ENCODE measurements around the gene FBLN1. TPM values are rescaled to one million over a fixed set of nuclear protein-coding genes. Genes with fewer than 3 reads are reported as not detected.
A peak's percentile ranks its signal among the peaks of the same experiment; 100 is the strongest.

FBLN1 gene
- total and polyA plus RNA-seq, 2 of the 13 experiments (the other 11 are each of a cell fraction or from before 2014, with no cell fraction given): 37.3 to 103 TPM

GRCh38 chr22:45483918-45484499, 18.7 kb upstream of the FBLN1 start (continued):
- TF ChIP-seq PRDM10 (CRISPR knock-in tag; IDR thresholded peaks at IDR 0.05; ENCODE audit: low read depth) (0 out of 2 replicates have a peak, but pooled peaks have one; percentile 61), ETV5 (CRISPR knock-in tag; IDR thresholded peaks at IDR 0.05; ENCODE audit: borderline replicate concordance) (peak; percentile 27; the same call in 1 of the 2 replicates), HNRNPL (IDR thresholded peaks at IDR 0.05; ENCODE audit: low read depth, low read length) (no peak), NFYB (CRISPR knock-in tag; IDR thresholded peaks at IDR 0.05) (peak; percentile 51), KLF16 (CRISPR knock-in tag; IDR thresholded peaks at IDR 0.05) (0 out of 4 replicates have a peak, but pooled peaks of 1 of the 2 experiments have one; percentile 28), AGO2 (optimal IDR thresholded peaks at IDR 0.05; ENCODE audit: low read depth, low read length) (no peak), NAIF1 (CRISPR knock-in tag; IDR thresholded peaks at IDR 0.05; ENCODE audit: borderline replicate concordance) (peak; percentile 19; the same call in 1 of the 2 replicates), MEF2D (CRISPR knock-in tag; IDR thresholded peaks at IDR 0.05) (peak; percentile 62; the same call in 1 of the 2 replicates), ZNF850 (CRISPR knock-in tag; conservative IDR thresholded peaks at IDR 0.05) (no peak), ZMYM2 (CRISPR knock-in tag; IDR thresholded peaks at IDR 0.05) (peak; percentile 70; the same call in 1 of the 2 replicates), ESRRA (CRISPR knock-in tag; IDR thresholded peaks at IDR 0.05; ENCODE audit: low read depth) (peak; percentile 82), ZNF34 (CRISPR knock-in tag; IDR thresholded peaks at IDR 0.05; ENCODE audit: borderline replicate concordance) (no peak), SYNCRIP (IDR thresholded peaks at IDR 0.05; ENCODE audit: insufficient read depth, low read depth, low read length) (no peak), ZNF282 (IDR thresholded peaks at IDR 0.05; ENCODE audit: partially characterized antibody) (no peak), ZFAT (CRISPR knock-in tag; conservative IDR thresholded peaks at IDR 0.05) (no peak), MIXL1 (CRISPR knock-in tag; IDR thresholded peaks at IDR 0.05) (0 out of 2 replicates have a peak, but pooled peaks have one; percentile 16)
- TF ChIP-seq, protein P1, sequence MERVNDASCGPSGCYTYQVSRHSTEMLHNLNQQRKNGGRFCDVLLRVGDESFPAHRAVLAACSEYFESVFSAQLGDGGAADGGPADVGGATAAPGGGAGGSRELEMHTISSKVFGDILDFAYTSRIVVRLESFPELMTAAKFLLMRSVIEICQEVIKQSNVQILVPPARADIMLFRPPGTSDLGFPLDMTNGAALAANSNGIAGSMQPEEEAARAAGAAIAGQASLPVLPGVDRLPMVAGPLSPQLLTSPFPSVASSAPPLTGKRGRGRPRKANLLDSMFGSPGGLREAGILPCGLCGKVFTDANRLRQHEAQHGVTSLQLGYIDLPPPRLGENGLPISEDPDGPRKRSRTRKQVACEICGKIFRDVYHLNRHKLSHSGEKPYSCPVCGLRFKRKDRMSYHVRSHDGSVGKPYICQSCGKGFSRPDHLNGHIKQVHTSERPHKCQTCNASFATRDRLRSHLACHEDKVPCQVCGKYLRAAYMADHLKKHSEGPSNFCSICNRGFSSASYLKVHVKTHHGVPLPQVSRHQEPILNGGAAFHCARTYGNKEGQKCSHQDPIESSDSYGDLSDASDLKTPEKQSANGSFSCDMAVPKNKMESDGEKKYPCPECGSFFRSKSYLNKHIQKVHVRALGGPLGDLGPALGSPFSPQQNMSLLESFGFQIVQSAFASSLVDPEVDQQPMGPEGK (CRISPR knock-in tag; IDR thresholded peaks at IDR 0.05): peak; percentile 73
- TF ChIP-seq, protein P2, sequence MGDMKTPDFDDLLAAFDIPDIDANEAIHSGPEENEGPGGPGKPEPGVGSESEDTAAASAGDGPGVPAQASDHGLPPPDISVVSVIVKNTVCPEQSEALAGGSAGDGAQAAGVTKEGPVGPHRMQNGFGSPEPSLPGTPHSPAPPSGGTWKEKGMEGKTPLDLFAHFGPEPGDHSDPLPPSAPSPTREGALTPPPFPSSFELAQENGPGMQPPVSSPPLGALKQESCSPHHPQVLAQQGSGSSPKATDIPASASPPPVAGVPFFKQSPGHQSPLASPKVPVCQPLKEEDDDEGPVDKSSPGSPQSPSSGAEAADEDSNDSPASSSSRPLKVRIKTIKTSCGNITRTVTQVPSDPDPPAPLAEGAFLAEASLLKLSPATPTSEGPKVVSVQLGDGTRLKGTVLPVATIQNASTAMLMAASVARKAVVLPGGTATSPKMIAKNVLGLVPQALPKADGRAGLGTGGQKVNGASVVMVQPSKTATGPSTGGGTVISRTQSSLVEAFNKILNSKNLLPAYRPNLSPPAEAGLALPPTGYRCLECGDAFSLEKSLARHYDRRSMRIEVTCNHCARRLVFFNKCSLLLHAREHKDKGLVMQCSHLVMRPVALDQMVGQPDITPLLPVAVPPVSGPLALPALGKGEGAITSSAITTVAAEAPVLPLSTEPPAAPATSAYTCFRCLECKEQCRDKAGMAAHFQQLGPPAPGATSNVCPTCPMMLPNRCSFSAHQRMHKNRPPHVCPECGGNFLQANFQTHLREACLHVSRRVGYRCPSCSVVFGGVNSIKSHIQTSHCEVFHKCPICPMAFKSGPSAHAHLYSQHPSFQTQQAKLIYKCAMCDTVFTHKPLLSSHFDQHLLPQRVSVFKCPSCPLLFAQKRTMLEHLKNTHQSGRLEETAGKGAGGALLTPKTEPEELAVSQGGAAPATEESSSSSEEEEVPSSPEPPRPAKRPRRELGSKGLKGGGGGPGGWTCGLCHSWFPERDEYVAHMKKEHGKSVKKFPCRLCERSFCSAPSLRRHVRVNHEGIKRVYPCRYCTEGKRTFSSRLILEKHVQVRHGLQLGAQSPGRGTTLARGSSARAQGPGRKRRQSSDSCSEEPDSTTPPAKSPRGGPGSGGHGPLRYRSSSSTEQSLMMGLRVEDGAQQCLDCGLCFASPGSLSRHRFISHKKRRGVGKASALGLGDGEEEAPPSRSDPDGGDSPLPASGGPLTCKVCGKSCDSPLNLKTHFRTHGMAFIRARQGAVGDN (CRISPR knock-in tag; IDR thresholded peaks at IDR 0.05): no peak
- TF ChIP-seq, protein P3, sequence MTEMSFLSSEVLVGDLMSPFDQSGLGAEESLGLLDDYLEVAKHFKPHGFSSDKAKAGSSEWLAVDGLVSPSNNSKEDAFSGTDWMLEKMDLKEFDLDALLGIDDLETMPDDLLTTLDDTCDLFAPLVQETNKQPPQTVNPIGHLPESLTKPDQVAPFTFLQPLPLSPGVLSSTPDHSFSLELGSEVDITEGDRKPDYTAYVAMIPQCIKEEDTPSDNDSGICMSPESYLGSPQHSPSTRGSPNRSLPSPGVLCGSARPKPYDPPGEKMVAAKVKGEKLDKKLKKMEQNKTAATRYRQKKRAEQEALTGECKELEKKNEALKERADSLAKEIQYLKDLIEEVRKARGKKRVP (CRISPR knock-in tag; IDR thresholded peaks at IDR 0.05): peak in 1 of 2 experiments; percentile 78; a peak in 2 of 4 replicates

All from HepG2 (cell line).